Liver (tissue), 3 donors: Measurements from ENCODE around the gene TGFBR3.

ENCODE experiments used
- TAF1 ChIP-seq: conservative IDR thresholded peaks from 2 replicates; pipeline ENCODE4 v1.6.1; 2016; ENCODE audit warnings: antibody characterized with exemption, mild to moderate bottlenecking
- TF ChIP-seq, protein P1 (sequence below): fragments of 150-350 bp; IDR thresholded peaks from 2 replicates; pipeline ENCODE4 v1.5.1; 2017; ENCODE audit warnings: improper control_type of control experiment, low read depth, low read length; ENCODE audit not compliant: missing input control
- TF ChIP-seq, protein P2 (sequence below): IDR thresholded peaks from 2 replicates; pipeline ENCODE4 v1.6.1; 2016; ENCODE audit warnings: antibody characterized with exemption
- donor health status: healthy.
- donor health status: healthy.

DNA sequence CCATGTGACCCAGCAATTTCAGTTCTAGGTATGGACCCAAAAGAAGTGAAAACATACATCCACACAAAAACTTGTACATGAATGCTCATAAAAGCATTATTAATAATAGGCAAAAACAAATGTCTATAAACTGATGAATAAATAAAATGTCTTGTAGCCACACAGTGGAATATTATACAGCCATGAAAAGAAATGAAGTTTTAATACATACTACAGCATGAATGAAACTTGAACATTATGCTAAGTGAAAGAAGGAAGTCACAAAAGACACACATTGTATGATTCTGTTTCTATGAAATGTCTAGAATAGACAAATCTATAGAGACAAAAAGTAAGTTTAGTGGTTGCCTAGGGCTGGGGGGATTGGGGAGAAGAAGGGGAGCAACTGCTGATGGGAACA is 255.1 kb downstream of the TGFBR3 start:
- TF ChIP-seq TAF1: no peak
- TF ChIP-seq, protein P1, sequence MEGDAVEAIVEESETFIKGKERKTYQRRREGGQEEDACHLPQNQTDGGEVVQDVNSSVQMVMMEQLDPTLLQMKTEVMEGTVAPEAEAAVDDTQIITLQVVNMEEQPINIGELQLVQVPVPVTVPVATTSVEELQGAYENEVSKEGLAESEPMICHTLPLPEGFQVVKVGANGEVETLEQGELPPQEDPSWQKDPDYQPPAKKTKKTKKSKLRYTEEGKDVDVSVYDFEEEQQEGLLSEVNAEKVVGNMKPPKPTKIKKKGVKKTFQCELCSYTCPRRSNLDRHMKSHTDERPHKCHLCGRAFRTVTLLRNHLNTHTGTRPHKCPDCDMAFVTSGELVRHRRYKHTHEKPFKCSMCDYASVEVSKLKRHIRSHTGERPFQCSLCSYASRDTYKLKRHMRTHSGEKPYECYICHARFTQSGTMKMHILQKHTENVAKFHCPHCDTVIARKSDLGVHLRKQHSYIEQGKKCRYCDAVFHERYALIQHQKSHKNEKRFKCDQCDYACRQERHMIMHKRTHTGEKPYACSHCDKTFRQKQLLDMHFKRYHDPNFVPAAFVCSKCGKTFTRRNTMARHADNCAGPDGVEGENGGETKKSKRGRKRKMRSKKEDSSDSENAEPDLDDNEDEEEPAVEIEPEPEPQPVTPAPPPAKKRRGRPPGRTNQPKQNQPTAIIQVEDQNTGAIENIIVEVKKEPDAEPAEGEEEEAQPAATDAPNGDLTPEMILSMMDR: no peak
- TF ChIP-seq, protein P2, sequence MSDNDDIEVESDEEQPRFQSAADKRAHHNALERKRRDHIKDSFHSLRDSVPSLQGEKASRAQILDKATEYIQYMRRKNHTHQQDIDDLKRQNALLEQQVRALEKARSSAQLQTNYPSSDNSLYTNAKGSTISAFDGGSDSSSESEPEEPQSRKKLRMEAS: no peak
